NCI-H1694 treated with DMSO at 0.1 percent for 48 hours (cell line): Measurements from ENCODE around the gene FECH.
"Not testable (repeated sequence)": the region's sequence is repeated elsewhere in the genome, so short reads cannot be mapped to it uniquely, and the experiment has no call there.

Experiments used
- DNase-seq: peaks from one replicate; lab custom pipeline; 2025; lab: John Stamatoyannopoulos, UW

FECH gene

GRCh38 chr18:57529151-57529550 is 57.4 kb downstream of the FECH start:
- no peak for DNase-seq

GRCh38 chr18:57527556-57528229 is 58.8 kb downstream of the FECH start:
- DNase-seq, result no peak

GRCh38 chr18:57523171-57523956 is 63.1 kb downstream of the FECH start:
- DNase-seq, result no peak

- DNase-seq, result not testable (repeated sequence)
Observed at GRCh38 chr18:57522348-57522747, 64.2 kb downstream of the FECH start.

GRCh38 chr18:57519668-57520424 is 66.7 kb downstream of the FECH start:
- no peak for DNase-seq

- no peak for DNase-seq
Observed at GRCh38 chr18:57518533-57518932, 68.0 kb downstream of the FECH start.

GRCh38 chr18:57516056-57516455 is 70.4 kb downstream of the FECH start:
- no peak for DNase-seq

GRCh38 chr18:57505231-57505630 is 81.3 kb downstream of the FECH start:
- DNase-seq, result no peak

- DNase-seq, result no peak
Observed at GRCh38 chr18:57502624-57503023, 83.9 kb downstream of the FECH start.

GRCh38 chr18:57498682-57499256 is 87.7 kb downstream of the FECH start:
- no peak for DNase-seq
